SK-N-SH treated with all-trans-retinoic acid at 6 μM for 48 hours (cell line): ENCODE data around the gene DNAH2.

Experiments
- CREB5 ChIP-seq: fragments of 250-450 bp; sonication (Bioruptor Pico); IDR thresholded peaks from 2 replicates; pipeline ENCODE4 v1.5.1; 2020; ENCODE audit warnings: low read depth, mild to moderate bottlenecking, moderate library complexity
- PATZ1 ChIP-seq: fragments of 250-450 bp; sonication (Bioruptor Pico); IDR thresholded peaks from 2 replicates; pipeline ENCODE4 v1.8.0; 2020; ENCODE audit warnings: mild to moderate bottlenecking, moderate library complexity, borderline replicate concordance
- RARB ChIP-seq: fragments of 250-450 bp; sonication (Bioruptor Pico); IDR thresholded peaks from 2 replicates; pipeline ENCODE4 v1.8.0; 2021; ENCODE audit warnings: mild to moderate bottlenecking, moderate library complexity
- ZC3H10 ChIP-seq: fragments of 250-450 bp; sonication (Bioruptor Pico); IDR thresholded peaks from 2 replicates; pipeline ENCODE4 v1.5.1; 2021; ENCODE audit warnings: mild to moderate bottlenecking, moderate library complexity
- ZFP3 ChIP-seq: fragments of 250-450 bp; sonication (Bioruptor Pico); IDR thresholded peaks from 2 replicates; pipeline ENCODE4 v1.5.0; 2020; ENCODE audit warnings: mild to moderate bottlenecking, moderate library complexity
- ZNF70 ChIP-seq: fragments of 450-650 bp; formaldehyde crosslinking; IDR thresholded peaks from 2 replicates; pipeline ENCODE4 v1.5.0; 2020; ENCODE audit warnings: mild to moderate bottlenecking, moderate library complexity

DNA sequence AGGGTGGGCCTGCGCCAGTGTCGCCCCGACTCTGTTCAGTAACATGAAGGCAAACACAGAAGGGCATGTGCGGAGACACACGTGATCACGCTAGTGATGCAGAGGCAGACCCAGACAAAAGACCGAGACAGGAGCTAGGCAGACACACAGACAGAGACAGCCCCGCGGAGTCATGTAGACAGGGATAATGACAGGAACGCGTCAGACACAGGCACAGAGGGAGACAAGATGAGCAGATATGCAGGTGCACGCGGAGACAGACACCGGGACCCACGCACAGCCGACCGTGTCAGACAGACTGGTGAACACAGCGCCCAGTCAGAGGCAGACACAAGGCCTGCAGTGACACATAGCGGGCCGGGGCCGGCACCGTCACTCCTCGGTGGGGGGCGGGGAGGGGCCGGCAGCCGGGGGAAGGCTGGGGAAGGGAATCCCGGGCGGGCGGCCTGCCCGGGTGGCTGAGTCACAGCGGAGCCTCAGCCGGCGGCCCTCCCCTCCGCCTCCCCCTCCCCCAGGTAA is 123.9 kb downstream of the DNAH2 start:
- no peak for TF ChIP-seq CREB5 (CRISPR knock-in tag)
- TF ChIP-seq ZFP3 (CRISPR knock-in tag) = no peak
- no peak for TF ChIP-seq ZC3H10
- TF ChIP-seq ZNF70 (CRISPR knock-in tag) = no peak
- TF ChIP-seq RARB (CRISPR knock-in tag) = no peak
- no peak for TF ChIP-seq PATZ1 (CRISPR knock-in tag)
